GM12873 (cell line): ENCODE results near the gene FCMR.

Source experiments
- CTCF ChIP-seq: IDR thresholded peaks from 2 replicates; pipeline ENCODE4 v1.5.1; 2012; ENCODE audit warnings: low read depth, mild to moderate bottlenecking, moderate library complexity, low read length, control low read depth; ENCODE audit not compliant: insufficient read depth; ENCODE audit errors: missing control alignments

Gene FCMR

GRCh38 chr1:206954459-206955342 lies 33.0 kb upstream of the FCMR start:
- no peak for TF ChIP-seq CTCF

DNA sequence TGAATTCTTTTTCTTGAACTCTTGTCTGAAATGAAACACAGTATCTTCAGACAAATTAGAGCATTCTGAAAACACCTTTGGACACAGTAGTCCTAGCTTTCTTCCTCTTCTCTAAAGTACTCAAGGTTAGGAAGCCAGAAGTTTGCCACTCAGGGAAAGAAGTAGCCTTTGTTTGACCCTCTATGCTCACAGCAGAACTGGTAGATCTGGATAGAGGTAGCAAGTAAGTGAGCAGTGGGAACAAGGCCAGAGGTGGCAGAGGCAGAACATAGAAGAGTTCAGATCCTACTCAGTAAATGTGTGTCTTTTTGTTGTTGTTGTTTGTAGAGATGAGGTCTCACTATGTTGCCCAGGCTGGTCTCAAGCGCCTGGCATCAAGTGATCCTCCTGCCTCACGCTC lies 31.9 kb upstream of the FCMR start:
- no peak for TF ChIP-seq CTCF

GRCh38 chr1:206953126-206953525 lies 31.4 kb upstream of the FCMR start:
- TF ChIP-seq CTCF: no peak

- no peak for TF ChIP-seq CTCF
These were observed 30.4 kb upstream of the FCMR start for GRCh38 chr1:206952171-206952570.

DNA sequence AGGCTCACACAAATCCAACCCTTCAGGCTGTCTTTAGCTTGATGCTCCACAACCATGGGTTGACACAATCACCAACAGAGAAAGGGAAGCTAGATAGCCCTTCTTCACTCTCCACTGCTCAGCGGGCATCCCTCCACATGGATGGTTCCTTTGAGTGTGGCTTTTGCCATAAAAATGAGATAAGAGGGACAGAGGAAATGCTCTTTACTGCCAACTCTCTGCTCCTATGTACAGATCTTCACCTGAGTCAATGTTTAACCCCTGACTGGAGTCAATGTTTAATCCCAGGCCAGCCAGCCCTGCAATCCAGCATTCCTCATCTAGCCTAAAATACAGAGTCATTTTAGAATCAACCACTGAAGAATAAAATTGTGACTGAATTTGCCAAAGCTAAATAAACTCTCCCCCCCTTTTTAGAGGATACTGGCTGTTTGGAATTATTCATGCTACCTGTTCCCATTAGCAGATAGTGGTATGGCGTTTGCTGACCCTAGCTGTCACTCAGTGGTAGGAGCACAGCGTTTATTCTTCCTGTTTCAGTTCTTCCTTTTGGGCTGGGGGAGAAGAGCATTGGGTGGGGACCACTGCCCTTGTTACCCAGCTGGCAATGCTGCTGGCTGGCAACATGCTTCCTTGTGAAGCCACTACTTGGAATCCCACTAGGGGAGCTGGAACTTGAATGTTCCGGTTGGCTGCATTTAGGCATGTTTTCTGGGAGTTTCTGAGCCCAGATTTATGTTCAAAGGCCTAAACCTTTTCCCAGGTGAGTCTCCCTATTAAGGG lies 29.8 kb upstream of the FCMR start:
- TF ChIP-seq CTCF: no peak

DNA sequence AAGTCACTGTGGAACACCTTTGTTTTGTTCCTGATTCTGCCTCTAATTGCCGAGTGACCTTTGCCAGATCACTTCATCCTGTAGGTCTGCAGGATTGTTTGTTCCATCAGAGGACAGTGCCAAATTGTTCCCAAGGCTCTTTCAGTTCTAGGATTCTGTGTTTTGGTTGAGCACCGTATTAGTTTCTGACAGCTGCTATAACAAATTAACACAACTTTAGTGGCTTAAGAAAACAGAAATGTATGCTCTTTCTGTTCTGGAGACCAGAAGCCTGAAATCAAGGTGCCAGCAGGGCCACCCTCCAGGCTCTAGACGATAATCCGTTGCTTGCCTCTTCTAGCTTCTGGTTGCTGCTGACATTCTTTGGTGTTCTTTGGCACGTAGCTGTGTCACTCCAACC lies 27.9 kb upstream of the FCMR start:
- TF ChIP-seq CTCF: no peak

DNA sequence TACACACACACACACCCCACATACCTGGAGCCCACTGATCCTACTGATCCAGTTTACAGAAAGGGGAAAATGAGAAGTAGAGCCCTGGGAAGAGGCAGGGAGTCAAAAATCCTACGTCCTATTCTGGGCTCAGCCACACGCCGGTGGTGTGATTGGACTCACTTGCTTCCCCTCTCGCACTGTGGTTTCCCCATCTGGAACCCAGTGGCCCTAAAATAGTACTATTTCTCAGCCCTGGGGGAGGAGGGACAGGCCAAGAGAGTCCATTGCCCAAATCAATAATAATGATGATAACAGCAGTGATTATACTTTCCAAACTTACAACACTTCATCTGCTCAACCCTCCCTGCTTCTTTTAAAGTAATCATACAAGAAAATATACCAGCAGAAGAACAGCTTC lies 27.5 kb upstream of the FCMR start:
- TF ChIP-seq CTCF: no peak
